Measurements from ENCODE around the gene TYROBP. TPM values are rescaled to one million over a fixed set of nuclear protein-coding genes. Genes with fewer than 3 reads are reported as not detected.
A peak's percentile ranks its signal among the peaks of the same experiment; 100 is the strongest.
"Not testable (repeated sequence)": the region's sequence is repeated elsewhere in the genome, so short reads cannot be mapped to it uniquely, and the experiment has no call there.

The TYROBP gene
- total RNA-seq, 1 experiment from 2014 or later, result not detected

GRCh38 chr19:35932291-35932936 is 24.3 kb upstream of the TYROBP start:
- DNase-seq (ENCODE audit: low read depth), result no peak

- DNase-seq (ENCODE audit: low read depth), result no peak
These were observed 23.7 kb upstream of the TYROBP start for GRCh38 chr19:35931874-35932202.

GRCh38 chr19:35931161-35931873 is 23.2 kb upstream of the TYROBP start:
- peak; percentile 99 for DNase-seq (ENCODE audit: low read depth)

DNA sequence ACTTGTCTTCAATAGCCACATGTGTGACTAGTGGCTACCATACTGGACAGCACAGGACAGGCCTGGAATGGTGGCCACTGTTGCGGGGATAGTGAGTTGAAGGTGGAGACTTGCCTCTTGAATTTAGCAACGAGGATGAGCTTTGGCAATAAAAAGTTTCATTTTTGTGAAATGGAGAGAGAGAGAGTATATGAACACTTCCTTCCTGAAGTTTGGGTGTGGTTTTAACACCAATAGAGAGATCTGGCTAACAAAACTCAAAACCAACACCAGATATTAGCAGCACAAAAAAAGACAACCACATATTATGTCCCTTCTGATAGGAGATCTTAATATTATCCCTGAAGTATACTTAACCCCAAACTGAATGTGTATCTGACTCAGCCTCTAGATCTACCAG is 21.8 kb upstream of the TYROBP start:
- DNase-seq (ENCODE audit: low read depth), result no peak

GRCh38 chr19:35928507-35928906 is 20.4 kb upstream of the TYROBP start:
- no peak for DNase-seq (ENCODE audit: low read depth)

GRCh38 chr19:35925501-35925900 is 17.4 kb upstream of the TYROBP start:
- no peak for DNase-seq (ENCODE audit: low read depth)

- DNase-seq (ENCODE audit: low read depth), result no peak
These were observed 12.9 kb upstream of the TYROBP start for GRCh38 chr19:35921012-35921411.

DNA sequence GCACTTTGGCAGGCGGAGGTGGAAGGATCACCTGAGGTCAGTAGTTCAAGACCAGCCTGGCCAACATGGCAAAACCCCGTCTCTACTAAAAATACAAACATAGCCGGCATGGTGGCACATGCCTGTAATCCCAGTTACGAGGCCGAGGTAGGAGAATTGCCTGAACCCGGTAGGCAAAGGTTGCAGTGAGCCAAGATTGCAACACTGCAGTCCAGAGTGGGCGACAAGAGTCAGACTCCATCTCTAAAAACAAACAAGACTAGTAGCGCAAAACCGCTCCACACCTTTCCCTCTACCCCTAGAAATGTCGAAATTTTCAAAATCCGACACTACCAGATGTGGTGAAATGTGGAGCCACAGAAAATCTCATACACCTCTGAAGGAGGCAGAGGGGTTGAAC is 11.2 kb upstream of the TYROBP start:
- no peak for DNase-seq (ENCODE audit: low read depth)

DNA sequence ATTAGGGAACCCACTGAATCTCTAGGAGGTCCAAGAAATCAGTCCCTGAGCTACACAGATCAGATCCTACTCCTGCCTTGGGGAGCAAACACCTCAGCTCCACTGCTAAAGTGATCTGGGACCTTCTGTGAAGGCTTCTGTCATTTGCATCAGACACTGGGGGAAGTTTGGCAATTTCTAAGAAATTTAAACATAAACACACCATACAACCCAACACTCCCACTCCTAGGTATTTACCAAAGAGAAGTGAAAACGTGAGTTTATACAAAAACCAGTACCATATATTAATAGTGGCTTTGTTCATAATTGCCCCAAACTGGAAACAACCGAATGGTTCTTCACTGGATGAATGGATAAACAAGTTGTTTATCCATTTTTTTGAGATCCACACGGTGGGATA is 7.3 kb upstream of the TYROBP start:
- no peak for DNase-seq (ENCODE audit: low read depth)

GRCh38 chr19:35913589-35913988 is 5.5 kb upstream of the TYROBP start:
- peak; percentile 29 for DNase-seq (ENCODE audit: low read depth)

DNA sequence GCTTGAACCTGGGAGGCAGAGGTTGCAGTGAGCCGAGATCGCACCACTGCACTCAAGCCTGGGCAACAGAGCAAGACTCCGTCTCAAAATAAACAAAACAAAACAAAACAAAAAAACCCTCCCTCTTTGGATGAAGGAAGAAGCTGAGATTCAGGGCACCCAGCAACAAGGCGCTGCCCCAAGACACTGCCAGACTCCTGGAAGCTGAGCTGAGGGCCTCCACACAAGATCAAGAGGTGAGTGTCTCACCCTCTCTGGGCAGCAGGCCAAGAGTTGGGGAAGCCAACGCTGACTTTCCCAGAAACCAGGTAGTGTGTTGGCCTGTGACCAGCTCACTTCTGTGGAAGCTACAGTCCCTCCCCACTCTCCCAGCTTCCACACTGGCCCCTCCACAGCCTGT is 3.7 kb upstream of the TYROBP start:
- peak; percentile 84 for DNase-seq (ENCODE audit: low read depth)

- no peak for DNase-seq (ENCODE audit: low read depth)
These were observed 3.1 kb upstream of the TYROBP start for GRCh38 chr19:35911173-35911572.

- DNase-seq (ENCODE audit: low read depth), result not testable (repeated sequence)
These were observed 2.3 kb upstream of the TYROBP start for GRCh38 chr19:35910355-35910754.

GRCh38 chr19:35909684-35910035 is 1.6 kb upstream of the TYROBP start:
- DNase-seq (ENCODE audit: low read depth), result no peak

GRCh38 chr19:35908973-35909683 is 1.0 kb upstream of the TYROBP start:
- no peak for DNase-seq (ENCODE audit: low read depth)

DNA sequence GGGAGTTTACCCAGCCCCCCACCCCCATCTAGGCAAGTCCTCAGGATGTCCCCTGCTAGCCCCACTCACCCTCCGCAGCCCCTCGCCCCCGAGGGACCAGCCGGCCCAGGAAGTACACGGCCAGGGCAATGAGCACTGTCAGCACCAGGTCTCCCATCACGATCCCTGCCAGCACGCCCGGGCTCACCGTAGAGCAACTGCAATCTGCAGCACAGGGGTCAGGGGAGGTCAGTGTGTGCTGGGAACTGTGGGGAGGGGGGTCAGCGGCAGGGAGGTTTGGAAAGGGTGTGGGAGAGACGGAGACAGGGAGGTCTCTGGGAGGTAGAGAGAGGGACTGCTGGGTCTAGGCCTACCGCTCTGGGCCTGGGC is 734 bp downstream of the TYROBP start:
- no peak for DNase-seq (ENCODE audit: low read depth)

- DNase-seq (ENCODE audit: low read depth), result peak; percentile 49
These were observed 2.8 kb downstream of the TYROBP start for GRCh38 chr19:35905178-35905727.

DNA sequence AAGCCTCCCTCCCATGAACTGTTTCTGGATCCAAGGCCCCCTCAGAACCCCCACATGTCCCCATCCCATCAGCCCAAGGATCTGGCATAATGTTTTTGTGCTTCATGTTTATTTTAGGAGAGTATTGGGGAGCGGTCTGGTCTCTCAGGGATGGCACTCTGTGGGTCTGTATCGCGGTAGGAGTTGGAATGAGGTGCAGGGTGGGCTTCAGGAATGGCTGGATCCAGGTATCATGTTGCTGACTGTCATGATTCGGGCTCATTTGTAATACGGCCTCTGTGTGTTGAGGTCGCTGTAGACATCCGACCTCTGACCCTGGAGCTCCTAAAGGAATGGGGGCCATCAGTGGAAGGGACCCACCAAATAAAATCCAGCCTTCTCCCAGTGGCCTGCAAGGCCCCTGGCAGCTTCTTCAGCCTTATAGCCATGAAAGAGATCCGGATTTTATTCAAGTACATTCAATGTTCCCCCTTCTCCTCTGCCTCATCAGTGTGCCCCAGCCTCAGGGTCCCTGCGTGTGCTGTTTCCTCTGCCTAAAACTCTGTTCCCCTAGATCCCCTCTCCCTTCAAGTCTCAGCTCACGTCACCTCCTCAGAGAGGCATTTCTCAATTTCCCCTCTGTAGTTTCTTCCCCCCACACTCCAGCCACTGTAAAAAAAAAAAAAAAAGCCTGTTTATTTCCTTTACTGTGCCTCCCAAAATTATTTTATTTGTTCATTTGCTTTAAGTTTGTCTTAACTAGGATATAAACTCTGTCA is 3.6 kb downstream of the TYROBP start:
- DNase-seq (ENCODE audit: low read depth), result no peak

- peak; percentile 85 for DNase-seq (ENCODE audit: low read depth)
These were observed 4.4 kb downstream of the TYROBP start for GRCh38 chr19:35903550-35904179.

DNA sequence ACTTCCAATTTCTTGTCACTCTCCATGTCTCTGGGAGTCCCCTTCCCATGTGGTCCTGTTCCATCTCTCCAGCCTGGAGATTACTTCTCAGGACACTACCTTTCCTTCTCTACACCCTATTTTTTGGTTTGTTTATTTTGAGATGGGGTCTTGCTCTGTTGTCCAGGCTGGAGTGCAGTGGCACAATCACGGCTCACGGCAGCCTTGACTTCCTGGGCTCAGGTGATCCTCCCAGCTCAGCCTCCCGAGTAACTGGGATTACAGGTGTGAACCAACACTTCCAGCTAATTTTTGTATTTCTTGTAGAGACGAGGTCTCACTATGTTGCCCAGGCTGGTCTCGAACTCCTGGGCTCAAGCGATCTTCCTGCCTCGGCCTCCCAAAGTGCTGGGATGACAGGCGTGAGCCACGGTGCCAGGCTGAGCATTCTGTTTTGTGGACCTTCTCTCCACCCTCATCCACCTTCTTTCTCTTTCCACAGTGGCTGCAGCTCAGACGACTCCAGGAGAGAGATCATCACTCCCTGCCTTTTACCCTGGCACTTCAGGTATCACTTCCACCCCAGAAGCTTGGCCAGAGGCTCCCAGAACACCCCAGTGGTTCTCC is 5.1 kb downstream of the TYROBP start:
- no peak for DNase-seq (ENCODE audit: low read depth)

Data from M059J (cell line).